Caco-2 (cell line): ENCODE data around the gene LIPC. TPM values are rescaled to one million over a fixed set of nuclear protein-coding genes. Genes with fewer than 3 reads are reported as not detected.

Source experiments
- BruUV-seq: library from RNA; stranded (reverse); fragments of 400-500 nt; replicated peaks from 2 replicates; lab custom pipeline; 2021; lab: Mats Ljungman, UMichigan
- CTCF ChIA-PET: fragments of 300-600 bp; sonication (Branson Sonifier 250); formaldehyde crosslinking; loops from one replicate; lab custom pipeline; 2022; ENCODE audit warnings: antibody characterized with exemption; lab: Charles Lee
- POLR2A ChIA-PET: fragments of 300-600 bp; sonication (Branson Sonifier 250); formaldehyde crosslinking; loops from one replicate; lab custom pipeline; 2022; ENCODE audit warnings: antibody characterized with exemption; lab: Charles Lee
- DNase-seq, 2 experiments: peaks; one replicate each; pipeline versions ENCODE4 v3.0.0 to v3.0.0-alpha.2; 2020 to 2022
- H3K27me3 ChIP-seq: replicated peaks from 2 replicates; pipeline ENCODE4 v1.6.0; 2011; ENCODE audit warnings: low read length; ENCODE audit not compliant: control insufficient read depth, insufficient read depth
- H3K36me3 ChIP-seq: 2 replicates; pipeline ENCODE4 v1.5.1; 2011; ENCODE audit warnings: low read length; ENCODE audit not compliant: control insufficient read depth, insufficient read depth
- H3K4me1 ChIP-seq: fragments of 250-450 bp; sonication (Bioruptor Pico); 2 replicates; pipeline ENCODE4 v1.5.1; 2020; ENCODE audit warnings: mild to moderate bottlenecking
- H3K4me3 ChIP-seq: 2 replicates; pipeline ENCODE4 v1.5.1; 2011; ENCODE audit warnings: low read depth, mild to moderate bottlenecking, control low read depth, low read length
- H3K9me3 ChIP-seq: fragments of 250-450 bp; sonication (Bioruptor Pico); 2 replicates; pipeline ENCODE4 v1.5.1; 2020; ENCODE audit warnings: mild to moderate bottlenecking, moderate library complexity
- H3K27ac Mint-ChIP-seq: one replicate; pipeline ENCODE4 v1.8.0; 2022; ENCODE audit warnings: mixed read lengths; ENCODE audit not compliant: unreplicated experiment
- H3K27me3 Mint-ChIP-seq: one replicate; pipeline ENCODE4 v1.8.0; 2022; ENCODE audit warnings: mixed read lengths; ENCODE audit not compliant: insufficient read depth, unreplicated experiment
- H3K36me3 Mint-ChIP-seq: one replicate; pipeline ENCODE4 v1.8.0; 2022; ENCODE audit warnings: mild to moderate bottlenecking, mixed read lengths; ENCODE audit not compliant: insufficient read depth, unreplicated experiment
- H3K4me1 Mint-ChIP-seq: one replicate; pipeline ENCODE4 v1.8.0; 2022; ENCODE audit warnings: low read depth, mixed read lengths; ENCODE audit not compliant: unreplicated experiment
- H3K4me3 Mint-ChIP-seq: one replicate; pipeline ENCODE4 v1.8.0; 2022; ENCODE audit warnings: mild to moderate bottlenecking, moderate library complexity, mixed read lengths; ENCODE audit not compliant: unreplicated experiment
- H3K9me3 Mint-ChIP-seq: one replicate; pipeline ENCODE4 v1.8.0; 2022; ENCODE audit warnings: mixed read lengths; ENCODE audit not compliant: unreplicated experiment
- CTCF ChIP-seq, 2 experiments: fragments of 200-600 bp in 1 of 2; IDR thresholded peaks; 1 replicate in 1 of 2; 2 replicates in 1 of 2; pipeline versions ENCODE4 v1.5.1 to v1.8.0; 2011 to 2022; ENCODE audit warnings: antibody characterized with exemption in 1 of 2, control low read depth in 1 of 2, inconsistent platforms in 1 of 2, low read depth in 1 of 2, low read length in 1 of 2, mild to moderate bottlenecking in 1 of 2, moderate library complexity in 1 of 2; ENCODE audit not compliant: insufficient read depth in 1 of 2, severe bottlenecking in 1 of 2, unreplicated experiment in 1 of 2
- intact Hi-C: fragments of 100-400 bp; cut with micrococcal nuclease; formaldehyde crosslinking; loops from one replicate; pipeline ENCODE4 v1.10.0; 2022; ENCODE audit not compliant: unreplicated experiment
- total RNA-seq: library from RNA; stranded (reverse); gene quantifications from 2 replicates; pipeline ENCODE4 v1.2.3, GENCODE V29; 2022

The LIPC gene
- total RNA-seq, 1 experiment from 2014 or later = 17.6 TPM

GRCh38 chr15:58552505-58553364, 120.9 kb downstream of the LIPC start:
- no TSS peak for BruUV-seq
- H3K4me1 ChIP-seq = peaks cover 18% of the 10 kb centered on the region; the same call in 1 of the 2 replicates
- DNase-seq = no peak
- intact Hi-C loops = no loop called here
- ChIA-PET POLR2A (no interaction called here), CTCF (no interaction called here)
- no peaks in the 10 kb centered on the region for H3K27me3 Mint-ChIP-seq
- TF ChIP-seq CTCF (IDR thresholded peaks at IDR 0.05; ENCODE audit: insufficient read depth in 1 of 2, low read depth in 1 of 2, low read length in 1 of 2, severe bottlenecking in 1 of 2, unreplicated experiment in 1 of 2) = no peak
- H3K9me3 ChIP-seq = no peaks in the 10 kb centered on the region
- H3K4me1 Mint-ChIP-seq = peaks cover 40% of the 10 kb centered on the region
- no peaks in the 10 kb centered on the region; the same call in 1 of the 2 replicates for H3K36me3 ChIP-seq
- peak overlapping the region; percentile 78 for H3K27ac Mint-ChIP-seq
- H3K4me3 Mint-ChIP-seq = no peak overlapping the region
- H3K4me3 ChIP-seq = no peak overlapping the region
- no peaks in the 10 kb centered on the region for H3K36me3 Mint-ChIP-seq
- no peaks in the 10 kb centered on the region for H3K9me3 Mint-ChIP-seq
- no peaks in the 10 kb centered on the region for H3K27me3 ChIP-seq

- POLR2A ChIA-PET = no interaction called here
Observed at GRCh38 chr15:58553365-58553918, 121.7 kb downstream of the LIPC start.

More at GRCh38 chr15:58553365-58553918, 121.7 kb downstream of the LIPC start:
- Mint-ChIP-seq H3K27me3 (no peaks in the 10 kb centered on the region), H3K27ac (peak overlapping the region; percentile 75), H3K4me1 (peaks cover 40% of the 10 kb centered on the region), H3K4me3 (no peak overlapping the region), H3K9me3 (no peaks in the 10 kb centered on the region), H3K36me3 (no peaks in the 10 kb centered on the region)
- Histone ChIP-seq H3K4me1 (peaks cover 18% of the 10 kb centered on the region; the same call in 1 of the 2 replicates), H3K27me3 (no peaks in the 10 kb centered on the region), H3K36me3 (no peaks in the 10 kb centered on the region; the same call in 1 of the 2 replicates), H3K4me3 (no peak overlapping the region), H3K9me3 (no peaks in the 10 kb centered on the region)
- TF ChIP-seq CTCF (IDR thresholded peaks at IDR 0.05; ENCODE audit: insufficient read depth in 1 of 2, low read depth in 1 of 2, low read length in 1 of 2, severe bottlenecking in 1 of 2, unreplicated experiment in 1 of 2) = no peak
- intact Hi-C loops = no loop called here
- BruUV-seq = no TSS peak
- CTCF ChIA-PET = no interaction called here
- no peak for DNase-seq
